ENCODE measurements around the gene C1QTNF6.

Gene C1QTNF6

GRCh38 chr22:37164505-37164887 lies 23.6 kb downstream of the C1QTNF6 start:
- DNase-seq: no peak
- H3K27ac Mint-ChIP-seq: no peak overlapping the region
- H3K4me3 Mint-ChIP-seq: no peak overlapping the region
- peaks cover 27% of the 10 kb centered on the region for H3K4me1 Mint-ChIP-seq
- peaks cover 22% of the 10 kb centered on the region for H3K27me3 Mint-ChIP-seq (ENCODE audit: low read depth, poor library complexity)
- TF ChIP-seq CTCF (IDR thresholded peaks at IDR 0.05): no peak
- no peaks in the 10 kb centered on the region for H3K36me3 Mint-ChIP-seq (ENCODE audit: low read depth)
- peaks cover 7% of the 10 kb centered on the region for H3K9me3 Mint-ChIP-seq

GRCh38 chr22:37163575-37164504 lies 24.2 kb downstream of the C1QTNF6 start:
- DNase-seq: no peak
- no peak for TF ChIP-seq CTCF (IDR thresholded peaks at IDR 0.05)

GRCh38 chr22:37163096-37163489 lies 25.0 kb downstream of the C1QTNF6 start:
- Mint-ChIP-seq H3K36me3 (ENCODE audit: low read depth) (no peaks in the 10 kb centered on the region), H3K4me3 (no peak overlapping the region), H3K27me3 (ENCODE audit: low read depth, poor library complexity) (peaks cover 21% of the 10 kb centered on the region), H3K4me1 (peaks cover 27% of the 10 kb centered on the region), H3K9me3 (peaks cover 7% of the 10 kb centered on the region), H3K27ac (no peak overlapping the region)
- no peak for TF ChIP-seq CTCF (IDR thresholded peaks at IDR 0.05)
- DNase-seq: no peak

More at GRCh38 chr22:37163575-37164504, 24.2 kb downstream of the C1QTNF6 start:
- Mint-ChIP-seq H3K27ac (no peak overlapping the region), H3K4me3 (no peak overlapping the region), H3K4me1 (peaks cover 27% of the 10 kb centered on the region), H3K9me3 (peaks cover 7% of the 10 kb centered on the region), H3K27me3 (ENCODE audit: low read depth, poor library complexity) (peaks cover 21% of the 10 kb centered on the region), H3K36me3 (ENCODE audit: low read depth) (no peaks in the 10 kb centered on the region)

GRCh38 chr22:37162221-37163095 lies 25.6 kb downstream of the C1QTNF6 start:
- H3K27ac Mint-ChIP-seq: no peak overlapping the region
- H3K36me3 Mint-ChIP-seq (ENCODE audit: low read depth): no peaks in the 10 kb centered on the region
- no peak for TF ChIP-seq CTCF (IDR thresholded peaks at IDR 0.05)
- DNase-seq: no peak
- H3K9me3 Mint-ChIP-seq: peaks cover 7% of the 10 kb centered on the region
- peaks cover 23% of the 10 kb centered on the region for H3K27me3 Mint-ChIP-seq (ENCODE audit: low read depth, poor library complexity)
- no peak overlapping the region for H3K4me3 Mint-ChIP-seq
- peaks cover 23% of the 10 kb centered on the region for H3K4me1 Mint-ChIP-seq

GRCh38 chr22:37161443-37161842 lies 26.6 kb downstream of the C1QTNF6 start:
- Mint-ChIP-seq H3K4me1 (peaks cover 14% of the 10 kb centered on the region), H3K27ac (no peak overlapping the region), H3K9me3 (peaks cover 7% of the 10 kb centered on the region), H3K4me3 (no peak overlapping the region), H3K36me3 (ENCODE audit: low read depth) (no peaks in the 10 kb centered on the region), H3K27me3 (ENCODE audit: low read depth, poor library complexity) (peaks cover 25% of the 10 kb centered on the region)
- no peak for DNase-seq
- no peak for TF ChIP-seq CTCF (IDR thresholded peaks at IDR 0.05)

Measured in nephron progenitor cell (in vitro differentiated cells).